Measurements from ENCODE around the gene AKAP11. TPM values are rescaled to one million over a fixed set of nuclear protein-coding genes. Genes with fewer than 3 reads are reported as not detected.

AKAP11 gene
- total RNA-seq, 5 donors from 2014 or later (not counting 1 experiment from before 2014, with no cell fraction given) = 29.1 to 31.6 (median 30.0) TPM

DNA sequence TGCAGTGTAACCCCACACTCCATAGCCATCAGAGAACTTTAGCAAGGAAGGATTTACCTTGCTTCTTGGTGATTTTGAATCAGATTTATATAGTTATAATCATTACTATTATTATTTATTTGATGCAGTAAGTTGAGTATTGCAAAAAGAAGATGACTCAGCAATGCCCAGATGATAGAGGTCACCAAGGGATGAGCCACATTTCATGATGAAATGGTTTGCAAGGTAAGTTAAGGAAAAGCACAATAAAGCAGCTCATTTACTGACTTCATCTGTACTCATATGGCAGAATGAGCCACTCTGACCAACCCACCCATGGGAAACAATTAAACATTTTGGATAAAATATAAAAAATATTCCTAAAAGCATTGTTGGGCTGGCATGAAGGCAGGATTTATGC is 59.1 kb downstream of the AKAP11 start:
- Mint-ChIP-seq H3K4me1 (peaks cover 29 to 37% (median 31%) of the 10 kb centered on the region in 3 donors), H3K27me3 (no peaks in the 10 kb centered on the region), H3K36me3 (no peaks in the 10 kb centered on the region), H3K4me3 (no peak overlapping the region), H3K9me3 (no peaks in the 10 kb centered on the region), H3K27ac (no peak overlapping the region)
- ATAC-seq (replicated peaks in 1 of 4) (no peak), DNase-seq (no peak)
- POLR2A ChIA-PET = no interaction called here
- CTCF ChIA-PET = interaction anchor here (0.6 kb wide), 2 partner anchors 13 to 35 kb away, joined by 3 to 6 read pairs; no protein-coding TSS in a partner anchor
- no peak overlapping the region for H3K27ac ChIP-seq (ENCODE audit: low read length)
- H3K4me3 ChIP-seq (ENCODE audit: control insufficient read depth in 1 of 2, extremely low read depth in 1 of 2, low read length in 1 of 2) = no peak overlapping the region
- H3K27me3 ChIP-seq (replicated peaks in 1 of 2; ENCODE audit: control insufficient read depth in 2 of 2, extremely low read depth in 1 of 2, insufficient read depth in 2 of 2, low read length in 1 of 2) = no peaks in the 10 kb centered on the region
- H3K36me3 ChIP-seq (ENCODE audit: control insufficient read depth in 2 of 2, extremely low read depth in 1 of 2, insufficient read depth in 1 of 2, low read length in 1 of 2) = no peaks in the 10 kb centered on the region
- H3K4me1 ChIP-seq (ENCODE audit: control insufficient read depth in 1 of 2, extremely low read depth in 1 of 2, insufficient read depth in 2 of 2, low read length in 2 of 2) = peaks cover 7 to 14% of the 10 kb centered on the region in 2 experiments
- H3K9me3 ChIP-seq = no peaks in the 10 kb centered on the region

DNA sequence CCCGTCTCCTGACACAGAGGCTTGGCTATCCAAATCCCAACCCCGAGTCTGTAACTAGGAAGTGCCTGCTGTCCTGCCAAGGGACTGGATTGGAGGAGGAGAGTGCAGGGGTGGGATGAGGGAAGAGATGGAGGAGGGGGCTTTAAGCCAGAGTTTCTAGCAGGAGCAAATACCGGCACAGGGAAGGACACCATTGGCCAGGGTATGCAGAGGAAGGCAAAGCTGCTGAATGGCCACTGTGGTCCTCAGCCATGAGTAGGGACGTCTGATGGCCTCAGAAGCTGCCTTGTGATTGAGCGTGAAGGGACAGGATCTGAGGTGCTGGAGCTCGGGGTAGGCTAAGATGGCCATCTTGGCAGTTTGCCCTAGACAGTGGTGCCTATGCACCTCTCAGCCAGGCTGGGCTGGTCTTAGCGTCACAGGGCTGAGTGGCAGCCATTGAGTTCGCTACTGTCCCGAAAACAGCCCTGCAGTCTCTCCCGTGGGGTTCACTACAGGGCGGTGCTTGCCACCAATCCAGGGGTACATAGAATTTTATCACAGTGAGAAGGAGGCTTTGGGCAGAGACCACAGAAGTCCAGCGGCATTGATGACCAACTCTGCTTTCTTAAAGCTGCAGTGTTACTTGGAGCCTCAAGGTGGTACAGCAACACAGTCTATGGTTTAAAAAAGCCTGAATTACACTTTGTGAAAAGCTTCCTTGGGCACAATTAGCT is 61.8 kb downstream of the AKAP11 start:
- Mint-ChIP-seq H3K4me1 (peaks cover 26 to 34% (median 28%) of the 10 kb centered on the region in 3 donors), H3K27ac (peak overlapping the region in 1 of 2 donors; percentile 50), H3K27me3 (no peaks in the 10 kb centered on the region), H3K9me3 (no peaks in the 10 kb centered on the region), H3K4me3 (no peak overlapping the region), H3K36me3 (no peaks in the 10 kb centered on the region)
- ChIA-PET CTCF (interaction anchor here (0.6 to 1.4 kb wide), 9 partner anchors 15 to 262 kb away, joined by 3 to 11 read pairs (median 4); no protein-coding TSS in a partner anchor), POLR2A (no interaction called here)
- H3K27ac ChIP-seq (ENCODE audit: low read length) = no peak overlapping the region
- H3K4me3 ChIP-seq (ENCODE audit: control insufficient read depth in 1 of 2, extremely low read depth in 1 of 2, low read length in 1 of 2) = no peak overlapping the region
- H3K36me3 ChIP-seq (ENCODE audit: control insufficient read depth in 2 of 2, extremely low read depth in 1 of 2, insufficient read depth in 1 of 2, low read length in 1 of 2) = no peaks in the 10 kb centered on the region
- ATAC-seq (replicated peaks in 1 of 4) (peak; percentile 55 to 66 (median 63)), DNase-seq (peak in 1 of 35 experiments; percentile 46)
- 83% methylated on average over 11 of the region's 12 CpGs for WGBS (ENCODE audit: insufficient coverage)
- no peaks in the 10 kb centered on the region for H3K27me3 ChIP-seq (replicated peaks in 1 of 2; ENCODE audit: control insufficient read depth in 2 of 2, extremely low read depth in 1 of 2, insufficient read depth in 2 of 2, low read length in 1 of 2)
- H3K4me1 ChIP-seq (ENCODE audit: control insufficient read depth in 1 of 2, extremely low read depth in 1 of 2, insufficient read depth in 2 of 2, low read length in 2 of 2) = peaks cover 6 to 10% of the 10 kb centered on the region in 2 experiments
- H3K9me3 ChIP-seq = no peaks in the 10 kb centered on the region

DNA sequence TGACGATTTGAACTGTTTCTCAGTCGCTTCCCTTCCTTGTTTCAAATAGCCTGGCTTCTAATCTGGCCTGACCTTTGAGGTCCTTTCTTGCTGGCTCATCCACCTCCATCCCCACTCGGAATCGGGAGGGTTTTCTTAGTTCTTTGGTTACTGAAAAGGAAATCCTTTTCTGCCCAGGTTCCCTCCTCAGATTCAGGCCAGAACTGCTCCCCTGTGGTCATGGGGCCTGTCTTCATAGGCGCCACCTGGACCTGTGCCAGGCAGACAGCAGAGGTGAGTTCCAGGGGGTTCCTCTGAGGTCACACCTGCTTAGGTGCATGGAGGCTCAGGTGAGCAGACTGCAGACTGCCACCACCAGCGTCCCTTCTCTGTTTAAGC is 62.4 kb downstream of the AKAP11 start:
- H3K4me3 ChIP-seq (ENCODE audit: control insufficient read depth in 1 of 2, extremely low read depth in 1 of 2, low read length in 1 of 2) = no peak overlapping the region
- H3K27ac Mint-ChIP-seq = peak overlapping the region in 1 of 2 donors; percentile 50
- no peaks in the 10 kb centered on the region for H3K36me3 ChIP-seq (ENCODE audit: control insufficient read depth in 2 of 2, extremely low read depth in 1 of 2, insufficient read depth in 1 of 2, low read length in 1 of 2)
- peaks cover 2 to 10% of the 10 kb centered on the region in 2 experiments for H3K4me1 ChIP-seq (ENCODE audit: control insufficient read depth in 1 of 2, extremely low read depth in 1 of 2, insufficient read depth in 2 of 2, low read length in 2 of 2)
- CTCF ChIA-PET = interaction anchor here (0.6 to 1.4 kb wide), 7 partner anchors 16 to 261 kb away, joined by 3 to 11 read pairs (median 3); no protein-coding TSS in a partner anchor
- no peak overlapping the region for H3K4me3 Mint-ChIP-seq
- H3K27me3 ChIP-seq (replicated peaks in 1 of 2; ENCODE audit: control insufficient read depth in 2 of 2, extremely low read depth in 1 of 2, insufficient read depth in 2 of 2, low read length in 1 of 2) = no peaks in the 10 kb centered on the region
- peak in 2 of 4 experiments; percentile 20 to 23 for ATAC-seq (replicated peaks in 1 of 4)
- no peaks in the 10 kb centered on the region for H3K9me3 ChIP-seq
- no peaks in the 10 kb centered on the region for H3K9me3 Mint-ChIP-seq
- H3K4me1 Mint-ChIP-seq = peaks cover 20 to 28% (median 23%) of the 10 kb centered on the region in 3 donors
- H3K27me3 Mint-ChIP-seq = no peaks in the 10 kb centered on the region
- DNase-seq = no peak
- H3K27ac ChIP-seq (ENCODE audit: low read length) = no peak overlapping the region
- POLR2A ChIA-PET = no interaction called here
- no peaks in the 10 kb centered on the region for H3K36me3 Mint-ChIP-seq
- WGBS (ENCODE audit: insufficient coverage) = 53% methylated on average over 5 of the region's 6 CpGs

DNA sequence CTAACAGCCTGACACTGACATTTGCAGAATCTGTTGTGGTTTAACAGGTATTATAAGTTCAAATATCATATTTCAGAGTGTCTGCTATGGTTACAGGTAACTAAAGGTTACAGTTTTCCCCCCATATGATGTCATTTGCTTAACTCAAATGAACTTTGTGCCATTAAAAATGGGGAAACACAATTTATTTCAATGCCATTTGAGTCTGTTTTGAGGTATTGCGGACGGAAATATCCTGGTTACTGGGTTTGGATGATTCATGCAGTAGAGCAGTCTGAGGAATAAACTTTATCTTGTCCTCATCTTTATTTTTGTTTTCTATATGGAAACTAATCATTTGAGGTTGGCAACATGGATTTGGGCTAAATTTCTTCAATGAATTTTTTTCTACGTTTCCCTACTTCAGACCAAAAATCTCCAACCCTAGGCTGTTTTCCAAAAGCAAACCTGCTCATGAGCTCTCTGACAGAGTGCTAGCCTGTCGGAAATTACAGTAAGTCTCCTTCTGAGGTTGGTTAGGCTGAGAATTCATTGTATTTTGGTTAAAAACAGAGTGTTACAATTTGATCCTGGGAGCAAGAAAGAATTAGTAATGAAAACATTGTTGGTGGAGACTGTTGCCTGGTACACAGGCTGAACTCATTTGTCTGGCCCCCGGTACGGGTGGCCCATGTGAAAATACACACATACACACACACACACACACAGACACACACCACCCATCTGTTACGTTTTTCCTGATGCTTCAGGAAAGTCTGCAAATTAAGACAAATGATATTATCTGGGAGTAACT is 66.1 kb downstream of the AKAP11 start:
- Histone ChIP-seq H3K4me3 (ENCODE audit: control insufficient read depth in 1 of 2, extremely low read depth in 1 of 2, low read length in 1 of 2) (no peak overlapping the region), H3K9me3 (no peaks in the 10 kb centered on the region), H3K4me1 (ENCODE audit: control insufficient read depth in 1 of 2, extremely low read depth in 1 of 2, insufficient read depth in 2 of 2, low read length in 2 of 2) (peaks cover 0 to 4% of the 10 kb centered on the region in 2 experiments), H3K36me3 (ENCODE audit: control insufficient read depth in 2 of 2, extremely low read depth in 1 of 2, insufficient read depth in 1 of 2, low read length in 1 of 2) (no peaks in the 10 kb centered on the region), H3K27me3 (replicated peaks in 1 of 2; ENCODE audit: control insufficient read depth in 2 of 2, extremely low read depth in 1 of 2, insufficient read depth in 2 of 2, low read length in 1 of 2) (no peaks in the 10 kb centered on the region), H3K27ac (ENCODE audit: low read length) (no peak overlapping the region)
- Mint-ChIP-seq H3K4me1 (peaks cover 6 to 13% (median 9%) of the 10 kb centered on the region in 3 donors), H3K27ac (no peak overlapping the region), H3K27me3 (no peaks in the 10 kb centered on the region), H3K36me3 (no peaks in the 10 kb centered on the region), H3K9me3 (no peaks in the 10 kb centered on the region), H3K4me3 (no peak overlapping the region)
- POLR2A ChIA-PET = no interaction called here
- ATAC-seq (replicated peaks in 1 of 4) (no peak), DNase-seq (no peak)
- 83% methylated on average over 1 of the region's 7 CpGs for WGBS (ENCODE audit: insufficient coverage)
- CTCF ChIA-PET = no interaction called here

DNA sequence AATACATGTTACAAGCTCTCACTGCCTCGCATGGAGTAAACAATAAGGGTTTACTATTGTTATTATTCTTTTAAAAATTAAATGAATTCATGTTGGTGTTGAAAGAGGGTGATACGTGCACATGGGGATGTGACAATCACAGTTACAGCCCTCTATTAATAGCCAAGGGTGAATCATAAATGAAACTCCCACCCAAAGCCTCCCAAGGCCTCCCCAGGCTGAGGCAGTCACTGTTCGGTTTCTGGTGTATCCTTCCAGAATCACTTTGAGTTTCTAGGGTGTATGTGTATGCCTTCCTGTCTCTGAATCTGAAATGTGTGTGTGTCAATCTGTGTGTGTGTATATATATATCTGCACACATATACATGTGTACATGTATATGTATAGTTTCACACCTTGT is 73.4 kb downstream of the AKAP11 start:
- Histone ChIP-seq H3K4me3 (ENCODE audit: control insufficient read depth in 1 of 2, extremely low read depth in 1 of 2, low read length in 1 of 2) (no peak overlapping the region), H3K36me3 (ENCODE audit: control insufficient read depth in 2 of 2, extremely low read depth in 1 of 2, insufficient read depth in 1 of 2, low read length in 1 of 2) (no peaks in the 10 kb centered on the region), H3K27me3 (replicated peaks in 1 of 2; ENCODE audit: control insufficient read depth in 2 of 2, extremely low read depth in 1 of 2, insufficient read depth in 2 of 2, low read length in 1 of 2) (no peaks in the 10 kb centered on the region), H3K27ac (ENCODE audit: low read length) (no peak overlapping the region), H3K9me3 (no peaks in the 10 kb centered on the region), H3K4me1 (ENCODE audit: control insufficient read depth in 1 of 2, extremely low read depth in 1 of 2, insufficient read depth in 2 of 2, low read length in 2 of 2) (peaks cover 0 to 3% of the 10 kb centered on the region in 2 experiments)
- no peak for DNase-seq
- Mint-ChIP-seq H3K9me3 (no peaks in the 10 kb centered on the region), H3K4me1 (peaks cover 0 to 18% (median 3%) of the 10 kb centered on the region in 3 donors), H3K27me3 (no peaks in the 10 kb centered on the region), H3K4me3 (no peak overlapping the region), H3K27ac (no peak overlapping the region), H3K36me3 (no peaks in the 10 kb centered on the region)
- no peak for ATAC-seq (replicated peaks in 1 of 4)
- POLR2A ChIA-PET = no interaction called here
- CTCF ChIA-PET = no interaction called here
- WGBS (ENCODE audit: insufficient coverage) = no CpG with 5 or more reads among the region's 3 CpGs

DNA sequence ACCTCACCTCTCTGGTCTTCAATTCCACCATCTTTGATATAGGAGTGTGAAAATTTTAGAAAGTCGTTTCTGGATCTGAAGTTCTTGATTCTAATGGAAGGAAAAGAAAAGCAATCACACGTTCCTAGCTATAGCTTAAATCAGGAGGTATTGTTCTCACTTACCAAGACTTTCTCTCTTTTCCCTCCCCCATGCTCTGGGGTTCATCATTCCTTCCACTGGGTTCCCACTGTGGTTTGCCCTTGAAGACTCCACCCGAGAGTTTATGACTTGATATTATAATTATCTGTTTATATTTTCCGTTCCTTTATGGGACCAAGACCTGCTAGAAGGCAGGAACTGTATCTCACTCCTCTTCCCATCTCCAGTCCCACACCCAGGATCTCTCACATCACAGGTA is 76.6 kb downstream of the AKAP11 start:
- Histone ChIP-seq H3K9me3 (no peaks in the 10 kb centered on the region), H3K27me3 (replicated peaks in 1 of 2; ENCODE audit: control insufficient read depth in 2 of 2, extremely low read depth in 1 of 2, insufficient read depth in 2 of 2, low read length in 1 of 2) (no peaks in the 10 kb centered on the region), H3K4me1 (ENCODE audit: control insufficient read depth in 1 of 2, extremely low read depth in 1 of 2, insufficient read depth in 2 of 2, low read length in 2 of 2) (peaks cover 0 to 3% of the 10 kb centered on the region in 2 experiments), H3K4me3 (ENCODE audit: control insufficient read depth in 1 of 2, extremely low read depth in 1 of 2, low read length in 1 of 2) (no peak overlapping the region), H3K36me3 (ENCODE audit: control insufficient read depth in 2 of 2, extremely low read depth in 1 of 2, insufficient read depth in 1 of 2, low read length in 1 of 2) (no peaks in the 10 kb centered on the region), H3K27ac (ENCODE audit: low read length) (no peak overlapping the region)
- Mint-ChIP-seq H3K4me3 (no peak overlapping the region), H3K27ac (no peak overlapping the region), H3K36me3 (no peaks in the 10 kb centered on the region), H3K9me3 (no peaks in the 10 kb centered on the region), H3K27me3 (no peaks in the 10 kb centered on the region), H3K4me1 (peaks cover 4 to 19% (median 9%) of the 10 kb centered on the region in 3 donors)
- POLR2A ChIA-PET = no interaction called here
- no peak for DNase-seq
- ATAC-seq (replicated peaks in 1 of 4) = no peak
- CTCF ChIA-PET = no interaction called here
- WGBS (ENCODE audit: insufficient coverage) = no CpG with 5 or more reads among the region's 4 CpGs

Data from T-cell (primary cell).